HG03354 (cell line): ENCODE measurements around the gene PDC.
A peak's percentile ranks its signal among the peaks of the same experiment; 100 is the strongest.
"Not testable (repeated sequence)": the region's sequence is repeated elsewhere in the genome, so short reads cannot be mapped to it uniquely, and the experiment has no call there.

Experiments
- ATAC-seq: cut with Tn5 transposase; IDR thresholded peaks from one replicate; pipeline ENCODE4 v1.9.1; 2021; ENCODE audit warnings: mild to moderate bottlenecking; ENCODE audit not compliant: unreplicated experiment, poor library complexity, severe bottlenecking

The PDC gene

DNA sequence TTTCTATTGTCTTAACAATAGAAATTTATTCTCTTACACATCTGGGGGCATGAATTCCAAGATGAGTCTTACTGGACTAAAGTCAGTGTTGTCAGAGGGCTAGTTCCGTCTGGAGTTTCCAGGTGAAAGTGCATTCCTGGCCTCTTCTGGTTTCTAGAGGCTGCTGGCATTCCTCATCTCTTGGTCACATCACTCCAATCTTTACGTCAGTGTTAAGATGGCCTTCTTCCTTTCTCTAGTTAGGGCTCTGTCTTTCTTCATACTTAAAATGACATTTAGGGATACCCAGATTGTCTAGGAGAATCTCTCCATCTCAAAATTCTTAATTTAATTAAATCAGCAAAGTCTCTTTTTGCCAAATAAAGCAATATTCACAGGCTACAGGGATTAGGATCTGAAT lies 13.3 kb upstream of the PDC start:
- no peak for ATAC-seq

DNA sequence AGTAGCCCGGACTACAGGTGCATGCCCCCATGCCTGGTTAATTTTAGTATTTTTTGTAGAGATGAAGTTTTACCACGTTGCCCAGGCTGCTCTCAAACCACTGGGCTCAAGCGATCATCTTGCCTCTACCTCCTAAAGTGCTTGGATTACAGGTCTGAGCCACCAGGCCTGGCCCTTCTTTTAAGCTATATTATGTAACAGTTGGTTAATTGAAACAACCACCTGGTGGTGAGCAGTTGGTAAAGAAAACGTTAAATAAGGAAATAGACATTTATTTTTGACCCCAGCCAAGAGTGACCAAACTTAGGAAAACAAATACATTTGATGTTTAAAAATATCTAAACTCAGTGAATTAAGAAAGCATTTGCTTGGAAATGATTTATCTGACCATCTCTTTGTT lies 12.1 kb upstream of the PDC start:
- peak; percentile 38 for ATAC-seq

DNA sequence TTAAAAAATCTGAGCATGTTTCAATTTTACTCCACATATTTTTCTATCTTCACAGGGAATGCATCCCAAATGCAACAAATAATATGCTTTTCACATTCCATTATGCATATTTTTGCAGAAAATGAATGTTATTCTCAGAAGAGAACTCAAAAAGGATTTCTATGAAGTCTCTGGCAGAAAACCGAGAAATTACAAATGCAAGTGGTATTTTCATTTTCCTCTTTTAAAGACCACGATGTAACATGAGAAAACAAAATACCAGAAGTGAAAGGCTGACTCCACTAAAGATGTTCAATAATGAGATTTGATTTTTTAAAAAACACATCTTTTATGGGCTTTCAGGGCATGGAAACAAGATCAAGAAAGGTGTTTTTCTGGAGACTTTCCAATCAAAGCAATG lies 5.0 kb upstream of the PDC start:
- ATAC-seq, result no peak

DNA sequence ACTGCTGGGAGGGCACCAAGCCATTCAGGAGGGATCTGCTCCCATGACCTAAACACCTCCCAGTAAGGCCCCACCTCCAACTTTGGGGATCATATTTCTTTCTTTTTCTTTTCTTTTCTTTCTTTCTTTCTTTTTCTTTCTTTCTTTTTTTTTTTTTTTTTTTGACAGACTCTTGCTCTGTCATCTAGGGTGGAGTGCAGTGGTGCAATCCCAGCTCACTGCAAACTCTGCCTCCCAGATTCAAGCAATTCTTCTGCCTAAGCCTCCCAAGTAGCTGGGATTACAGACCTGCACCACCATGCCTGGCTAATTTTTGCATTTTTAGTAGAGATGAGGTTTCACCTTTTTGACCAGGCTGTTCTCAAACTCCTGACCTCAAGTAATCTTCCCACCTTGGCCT lies 4.6 kb upstream of the PDC start:
- not testable (repeated sequence) for ATAC-seq

DNA sequence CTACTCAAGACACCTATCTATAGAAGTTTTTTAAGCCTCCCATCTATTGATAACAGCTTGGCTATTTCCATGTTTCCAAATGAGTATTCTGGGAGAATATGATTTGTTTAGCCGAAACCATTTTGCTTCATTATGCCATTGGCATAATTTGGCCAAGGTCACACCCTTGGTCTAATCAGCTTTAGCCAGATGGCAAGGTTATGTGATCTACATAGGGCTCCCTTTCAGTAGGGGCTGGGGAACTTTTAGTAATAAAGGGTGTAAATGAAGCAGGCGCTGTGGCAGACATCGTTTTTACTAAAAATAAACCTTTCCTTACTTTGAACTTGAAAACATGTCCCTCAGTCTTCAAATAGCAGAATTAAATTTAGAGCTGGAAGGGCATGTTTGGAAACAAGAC lies 3.0 kb upstream of the PDC start:
- no peak for ATAC-seq

DNA sequence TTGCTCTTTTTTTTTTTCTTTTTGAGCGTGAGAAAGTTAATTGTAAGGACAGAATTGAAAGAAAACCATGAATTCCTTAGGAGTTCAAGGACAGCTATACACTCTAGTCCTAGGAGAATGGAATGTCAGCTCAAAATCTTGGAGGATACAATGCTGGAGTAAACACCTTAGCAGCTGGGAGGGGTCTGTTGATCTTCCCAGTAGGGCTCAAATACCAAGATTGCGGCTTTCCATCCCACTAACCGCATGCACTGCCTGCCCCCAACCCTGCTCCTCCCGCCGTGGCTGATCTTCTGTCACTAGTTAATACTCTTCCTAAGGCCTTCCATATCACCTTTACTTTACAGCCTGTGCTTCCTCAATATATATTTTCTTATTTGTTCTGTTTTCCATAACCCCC lies 2.6 kb upstream of the PDC start:
- no peak for ATAC-seq

DNA sequence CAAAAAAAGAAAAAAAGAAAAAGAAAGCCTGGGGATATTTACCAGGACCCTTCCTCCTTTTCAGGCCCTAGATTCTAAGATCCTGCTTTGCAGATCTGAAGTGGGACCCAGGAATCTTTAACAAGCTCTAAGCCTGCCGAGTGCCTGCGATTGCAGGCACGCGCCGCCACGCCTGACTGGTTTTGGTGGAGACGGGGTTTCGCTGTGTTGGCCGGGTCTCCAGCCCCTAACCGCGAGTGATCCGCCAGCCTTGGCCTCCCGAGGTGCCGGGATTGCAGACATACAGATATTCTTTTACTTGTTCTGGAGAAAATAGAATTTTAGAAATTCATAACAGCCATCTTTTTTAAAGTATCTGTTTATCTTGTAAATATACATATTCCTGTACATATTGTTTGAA lies 1.8 kb downstream of the PDC start:
- not testable (repeated sequence) for ATAC-seq

DNA sequence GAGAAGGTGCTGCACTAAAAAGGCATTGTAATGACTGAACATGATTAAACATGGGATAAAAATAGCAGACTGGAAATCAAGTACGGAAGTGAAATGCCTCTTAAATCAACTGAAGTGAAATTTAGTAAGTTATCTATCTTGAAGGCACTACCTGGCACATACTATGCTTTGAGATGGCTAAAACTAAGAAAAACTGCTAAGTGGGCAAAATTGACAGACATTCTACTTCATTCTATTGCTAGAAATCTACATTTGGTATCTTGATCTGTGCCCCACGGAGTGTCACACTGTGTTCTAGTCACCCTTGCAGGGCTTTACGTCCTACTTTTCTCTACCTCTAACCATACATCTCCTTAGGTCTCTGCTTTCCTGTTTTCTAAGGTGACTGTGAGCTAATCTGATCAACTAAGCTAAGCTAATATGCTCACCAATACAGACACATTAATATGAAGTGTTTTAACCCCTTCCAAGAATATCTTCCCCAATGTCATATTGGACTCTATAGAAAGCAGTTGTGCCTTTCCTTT lies 4.1 kb downstream of the PDC start:
- ATAC-seq, result no peak

DNA sequence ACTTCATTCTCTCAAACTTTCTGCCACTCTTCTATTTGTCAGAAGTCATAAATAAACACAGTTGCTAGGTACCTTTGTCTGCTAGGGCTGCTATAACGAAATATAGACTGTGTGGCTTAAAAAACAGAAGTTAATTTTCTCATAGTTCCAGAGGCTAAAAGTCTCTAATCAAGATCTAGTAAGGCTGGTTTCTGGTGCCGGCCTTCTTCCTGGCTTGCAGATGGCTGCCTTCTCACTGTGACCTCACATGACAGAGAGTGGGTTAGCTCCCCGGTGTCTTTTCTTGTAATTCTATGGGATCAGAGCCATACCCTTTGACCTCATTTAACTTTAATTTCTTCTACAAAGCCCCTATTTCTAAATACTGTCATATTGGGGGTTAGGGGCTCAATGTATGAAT lies 5.9 kb downstream of the PDC start:
- ATAC-seq, result no peak

DNA sequence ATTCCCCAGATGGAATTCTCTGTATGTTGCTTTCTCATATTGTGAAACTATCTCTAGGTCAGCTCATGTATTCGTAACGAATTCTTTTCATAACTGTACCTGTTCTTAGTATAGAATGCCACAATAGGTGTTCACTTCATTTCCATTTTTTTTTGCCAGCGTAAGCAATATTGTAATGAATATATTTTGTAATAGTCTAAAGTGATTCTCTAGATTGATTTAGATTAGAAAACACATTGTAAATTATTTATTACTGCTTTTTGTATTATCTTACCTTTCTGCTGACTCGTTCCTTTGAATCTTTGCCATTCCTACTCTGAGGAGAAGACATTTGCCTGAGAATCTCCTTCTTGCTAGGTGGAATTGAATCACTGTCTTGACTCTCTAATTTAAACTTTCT lies 14.8 kb downstream of the PDC start:
- ATAC-seq, result no peak

DNA sequence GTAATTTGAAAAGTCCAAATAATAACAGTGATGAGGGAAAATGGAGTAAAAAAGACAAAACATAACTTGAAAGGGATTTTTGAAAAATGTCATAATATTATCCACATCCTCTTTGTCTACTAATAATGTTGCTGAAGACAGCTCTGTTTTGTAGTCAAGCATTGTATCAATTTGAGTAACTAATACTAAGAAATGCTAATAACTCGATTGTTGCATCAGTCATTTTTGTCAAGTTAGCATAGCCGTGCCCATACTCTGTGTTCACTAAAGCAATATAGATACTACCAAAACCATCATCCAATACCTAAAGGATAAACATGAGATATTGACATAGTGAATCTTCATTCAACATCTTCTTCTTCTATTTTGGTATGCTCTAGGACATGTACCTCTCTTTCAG lies 17.3 kb downstream of the PDC start:
- ATAC-seq, result peak; percentile 72

DNA sequence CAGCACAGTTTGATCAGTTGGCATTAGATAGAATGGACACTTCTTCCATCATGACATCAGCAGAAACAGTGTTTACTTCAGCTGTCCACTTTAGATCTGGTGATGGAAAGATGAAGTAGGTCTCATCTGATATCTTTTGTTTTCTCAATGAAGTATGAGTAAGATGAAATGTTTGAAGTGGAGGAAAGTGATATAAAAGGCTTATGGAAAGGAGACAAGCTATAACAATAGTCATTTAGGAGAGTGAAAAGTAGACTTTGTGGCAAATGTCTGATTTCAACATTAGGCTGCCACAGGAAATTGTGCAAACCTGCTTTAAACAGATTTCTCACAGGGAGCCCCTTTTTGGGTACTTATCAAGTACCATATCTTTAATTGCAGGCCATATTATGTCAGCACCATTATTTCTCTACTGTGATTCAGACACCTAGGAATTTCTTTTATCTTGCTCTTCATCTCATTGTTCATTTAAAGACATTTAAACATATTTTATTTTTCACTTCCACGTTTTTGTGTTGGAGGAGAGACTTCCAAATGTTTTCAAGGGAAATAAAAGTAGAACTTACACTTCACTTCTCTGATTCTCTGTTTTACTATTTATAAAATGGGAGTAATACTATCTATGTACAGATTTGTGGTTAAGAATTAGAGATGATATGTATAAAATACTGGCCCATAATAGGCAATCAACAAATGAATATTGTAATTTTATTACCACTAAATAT lies 18.1 kb downstream of the PDC start:
- ATAC-seq, result no peak

DNA sequence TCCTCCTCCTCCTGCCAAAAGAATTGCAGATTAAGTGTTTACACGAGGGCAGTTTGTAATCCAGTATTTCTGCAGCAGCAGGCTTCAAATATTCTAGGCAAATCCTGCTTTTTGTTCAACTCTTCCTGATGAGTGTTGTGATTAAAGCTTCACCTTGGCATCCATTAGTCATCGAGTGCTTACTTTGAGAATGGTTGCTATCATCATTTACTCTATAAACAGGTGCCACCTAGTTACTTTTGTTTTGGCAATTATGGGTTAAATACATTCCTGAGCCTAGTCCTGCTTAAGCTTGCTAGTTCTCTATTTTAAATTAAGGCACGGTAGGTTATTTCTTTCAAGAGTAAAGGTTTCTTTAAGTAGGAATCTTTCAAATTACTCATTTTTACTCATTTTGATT lies 20.3 kb downstream of the PDC start:
- ATAC-seq, result no peak

DNA sequence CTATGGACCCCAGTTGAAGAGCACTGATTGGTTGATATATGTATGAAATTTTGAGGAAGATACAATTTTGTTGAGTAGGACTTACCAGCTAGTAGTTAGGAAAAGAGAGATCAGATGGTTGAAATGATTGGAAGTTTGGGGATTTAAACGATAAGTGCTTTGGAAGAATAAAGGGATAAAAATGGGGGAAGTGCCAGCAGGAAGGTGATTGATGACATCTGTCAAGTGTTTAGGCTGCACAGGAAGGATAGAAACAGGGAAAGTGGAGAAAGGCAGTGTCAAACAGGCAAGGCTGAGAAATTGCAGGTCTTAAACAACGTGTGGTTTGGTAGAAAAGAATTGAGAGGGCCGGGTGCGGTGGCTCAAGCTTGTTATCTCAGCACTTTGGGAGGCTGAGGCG lies 22.3 kb downstream of the PDC start:
- no peak for ATAC-seq

DNA sequence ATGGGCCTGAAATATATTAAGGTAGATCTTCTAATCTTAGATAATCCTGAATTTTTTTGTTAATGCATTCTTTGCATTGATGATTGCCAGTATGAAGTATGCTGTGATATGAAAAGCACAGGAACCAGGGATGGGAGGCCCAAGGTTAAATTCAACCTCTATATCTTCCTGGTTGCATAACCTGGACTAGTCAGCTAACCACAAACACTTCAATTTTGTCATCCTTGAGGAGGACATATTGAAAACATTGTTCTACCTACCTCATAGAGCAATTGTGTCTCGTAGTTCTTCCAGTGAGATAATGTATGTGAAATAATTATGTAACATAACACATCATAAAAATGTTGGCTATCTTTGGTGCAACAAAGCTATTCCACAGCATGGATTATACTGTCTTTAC lies 25.6 kb downstream of the PDC start:
- no peak for ATAC-seq

DNA sequence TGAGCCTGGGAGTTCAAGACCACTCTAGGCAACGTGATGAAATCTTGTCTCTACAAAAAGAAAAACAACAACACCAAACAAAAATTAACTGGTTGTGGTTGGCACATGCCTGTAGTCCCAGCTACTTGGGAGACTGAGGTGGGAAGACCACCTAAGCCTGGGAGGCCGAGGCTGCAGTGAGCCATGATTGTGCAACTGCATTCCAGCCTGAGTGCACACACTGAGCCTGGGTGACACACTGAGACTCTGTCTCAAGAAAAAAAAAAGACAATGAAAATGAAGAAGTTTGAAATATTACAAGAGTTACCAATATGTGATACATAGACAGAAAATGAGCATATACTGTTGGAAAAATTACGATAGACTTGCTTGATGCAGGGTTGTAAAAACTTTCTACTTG lies 31.9 kb downstream of the PDC start:
- no peak for ATAC-seq

DNA sequence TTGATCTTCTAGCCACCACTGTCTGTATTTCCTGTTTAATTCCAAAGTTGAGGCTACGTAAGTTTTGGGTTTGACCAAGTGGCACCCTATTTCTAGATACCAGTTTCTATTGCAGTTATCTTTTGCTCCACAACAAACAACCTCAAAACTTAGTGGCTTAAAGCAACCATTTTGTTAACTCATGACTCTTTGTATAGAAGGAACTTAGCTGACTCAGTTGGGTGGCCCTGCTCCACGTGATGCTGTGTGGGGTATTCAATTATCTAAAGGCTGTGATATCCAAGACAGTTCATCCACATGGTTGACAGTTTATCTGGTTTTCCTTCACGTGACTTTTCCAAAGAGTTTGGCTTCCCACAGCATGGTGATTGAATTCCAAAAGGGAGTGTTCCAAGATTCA lies 34.8 kb downstream of the PDC start:
- no peak for ATAC-seq

DNA sequence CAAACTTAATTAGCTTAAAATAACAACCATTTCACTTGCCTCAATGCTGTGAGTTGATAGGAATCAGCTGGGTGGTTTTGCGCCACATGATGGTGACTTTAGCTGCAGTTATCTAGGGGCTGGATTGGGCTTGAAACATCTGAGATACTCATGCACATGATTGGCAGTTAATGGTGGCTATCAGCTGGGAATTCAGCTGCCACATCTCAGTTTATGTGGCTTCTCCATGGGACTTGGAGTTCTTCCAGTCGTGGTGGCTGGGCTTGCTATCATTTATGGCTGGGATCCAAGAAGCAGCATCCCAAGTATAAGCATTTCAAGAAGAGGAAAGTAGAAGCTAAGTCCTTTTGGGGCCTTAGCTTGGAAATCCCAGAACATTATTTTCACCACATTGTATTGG lies 36.4 kb downstream of the PDC start:
- ATAC-seq, result no peak

DNA sequence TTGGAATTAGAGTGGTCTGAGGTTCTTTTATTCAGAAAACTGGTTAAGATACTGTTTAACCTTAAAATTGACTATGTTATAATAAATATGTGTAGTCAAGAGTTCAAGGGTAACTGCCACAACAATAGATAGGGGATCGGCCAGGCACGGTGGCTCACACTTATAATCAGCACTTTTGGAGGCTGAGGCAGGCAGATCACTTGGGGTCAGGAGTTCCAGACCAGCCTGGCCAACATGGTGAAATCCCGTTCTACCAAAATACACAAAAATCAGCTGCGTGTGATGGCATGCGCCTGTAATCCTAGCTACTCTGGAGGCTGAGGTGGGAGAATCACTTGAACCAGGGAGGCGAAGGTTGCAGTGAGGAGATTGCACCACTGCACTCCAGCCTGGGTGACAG lies 39.5 kb downstream of the PDC start:
- ATAC-seq, result no peak

DNA sequence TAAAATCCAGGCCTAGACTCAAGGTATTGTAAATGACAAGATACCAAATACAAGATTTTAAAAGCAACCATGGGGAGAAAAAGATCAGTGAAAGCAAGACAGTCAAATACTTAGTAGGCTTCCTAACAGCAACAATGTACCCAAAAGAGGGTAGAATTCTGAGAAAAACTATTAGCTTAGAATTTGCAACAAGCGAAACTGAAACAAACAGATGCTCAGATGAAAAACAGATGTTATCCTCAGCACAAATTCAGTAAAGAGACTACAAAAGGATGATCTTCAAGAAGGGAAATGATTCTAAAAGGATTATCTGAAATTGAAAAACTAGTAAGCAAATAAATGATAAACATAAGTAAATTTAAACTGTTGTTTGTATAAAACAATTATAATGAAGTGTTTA lies 40.0 kb downstream of the PDC start:
- peak; percentile 97 for ATAC-seq

DNA sequence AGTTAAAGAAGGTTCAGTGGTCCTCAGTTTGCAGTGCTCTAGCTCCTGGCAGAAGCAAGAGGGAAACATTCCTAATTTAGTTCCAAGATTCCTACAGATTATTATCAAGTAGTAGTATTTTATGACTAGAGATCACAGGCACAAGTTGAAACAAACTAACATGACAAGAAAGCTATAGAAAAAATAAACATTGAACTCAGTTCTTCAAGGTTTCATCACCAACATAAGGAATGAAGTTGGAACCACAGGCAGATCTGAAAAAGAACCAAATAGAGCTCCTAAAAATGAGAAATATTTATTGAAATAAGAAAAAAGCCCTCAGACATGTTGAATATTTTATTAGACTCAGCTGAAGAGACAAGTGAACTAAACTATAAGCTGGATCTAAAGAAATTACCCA lies 40.6 kb downstream of the PDC start:
- ATAC-seq, result no peak

DNA sequence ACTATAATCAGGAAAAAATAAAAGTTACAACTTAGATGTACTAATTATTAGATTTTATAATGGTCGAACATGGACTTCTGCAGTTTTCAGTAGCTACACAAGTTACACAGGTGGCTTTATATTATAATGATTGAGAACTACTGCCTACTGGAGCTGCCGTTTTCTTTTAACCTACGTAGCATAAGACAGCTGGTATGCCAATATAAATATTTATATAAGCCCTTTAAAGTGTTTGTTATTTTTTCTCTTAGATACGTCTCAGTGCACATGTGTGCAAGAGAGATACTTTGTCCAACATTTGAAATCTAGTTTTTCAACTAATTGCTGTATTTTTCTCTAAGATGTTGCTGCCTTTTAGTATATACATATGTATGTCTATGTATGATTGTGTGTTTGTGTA lies 42.4 kb downstream of the PDC start:
- no peak for ATAC-seq
